HepG2 (cell line): ENCODE data around the gene CUL5. TPM values are rescaled to one million over a fixed set of nuclear protein-coding genes. Genes with fewer than 3 reads are reported as not detected.
"Not testable (repeated sequence)": the region's sequence is repeated elsewhere in the genome, so short reads cannot be mapped to it uniquely, and the experiment has no call there.

Source experiments
- ATAC-seq: fragments of 200-7000 bp; cut with Tn5 transposase; 3 replicates; pipeline ENCODE4 v1.9.1; 2020; ENCODE audit warnings: mild to moderate bottlenecking, moderate library complexity
- BruUV-seq: library from RNA; stranded (reverse); fragments of 400-500 nt; replicated peaks from 2 replicates; lab custom pipeline; 2021; lab: Mats Ljungman, UMichigan
- CTCF ChIA-PET: fragments of 300-600 bp; formaldehyde crosslinking; extraction: SDS; loops from one replicate; lab custom pipeline; 2021; ENCODE audit warnings: low total read pairs, inconsistent platforms, low intra/inter-chr PET ratio; lab: Yijun Ruan, JAX
- POLR2A ChIA-PET: fragments of 350-600 bp; sonication (Branson Sonifier 250); formaldehyde crosslinking; loops from one replicate; lab custom pipeline; 2020; ENCODE audit warnings: antibody characterized with exemption, inconsistent platforms; lab: Yijun Ruan, JAX
- DNase-seq: peaks from one replicate; pipeline ENCODE4 v3.0.0-alpha.2; 2015; ENCODE audit warnings: low spot score
- FAIRE-seq: peaks from 3 replicates; lab custom pipeline; 2011; peaks lifted over from hg19 to GRCh38; lab: Jason Lieb, UNC
- H2AFZ ChIP-seq: one replicate; pipeline ENCODE4 v1.6.1; 2011; ENCODE audit warnings: low read length, inconsistent platforms
- H3K27ac ChIP-seq: fragments of 300-600 bp; 3 replicates; pipeline ENCODE4 v1.8.0; 2011; ENCODE audit warnings: mixed run types, mild to moderate bottlenecking, mixed read lengths, low read length, inconsistent platforms; ENCODE audit not compliant: insufficient read depth; ENCODE audit errors: extremely low read length
- H3K27me3 ChIP-seq, 2 experiments: fragments of 200-600 bp in 1 of 2; 2 replicates in 1 of 2; 3 replicates in 1 of 2; pipeline versions ENCODE4 v1.6.0 to v1.8.0; 2011; ENCODE audit warnings: low read length in 2 of 2, mild to moderate bottlenecking in 2 of 2, moderate library complexity in 2 of 2, inconsistent platforms in 1 of 2; ENCODE audit not compliant: insufficient read depth in 2 of 2, control insufficient read depth in 1 of 2
- H3K36me3 ChIP-seq, 2 experiments: fragments of 200-600 bp in 1 of 2; replicated peaks in 1 of 2; 2 replicates in 1 of 2; 3 replicates in 1 of 2; pipeline versions ENCODE4 v1.5.1 to v1.8.0; 2011; ENCODE audit warnings: low read length in 2 of 2, inconsistent platforms in 1 of 2; ENCODE audit not compliant: insufficient read depth in 2 of 2, control insufficient read depth in 1 of 2
- H3K4me1 ChIP-seq: 2 replicates; pipeline ENCODE4 v1.5.1; 2012; ENCODE audit warnings: low read length, inconsistent platforms; ENCODE audit not compliant: insufficient read depth
- H3K4me2 ChIP-seq: 2 replicates; pipeline ENCODE4 v1.6.0; 2011; ENCODE audit warnings: low read depth, low read length, inconsistent platforms
- H3K4me3 ChIP-seq, 3 experiments: fragments of 200-600 bp in 1 of 3; sonication (generic), shearing (Covaris generic) in 1 of 3; replicated peaks in 1 of 3; 2 replicates each; pipeline ENCODE4 v1.5.1; 2011 to 2016; ENCODE audit warnings: low read length in 3 of 3, inconsistent platforms in 2 of 3, low read depth in 2 of 3, mild to moderate bottlenecking in 2 of 3, control low read depth in 1 of 3, mixed read lengths in 1 of 3; ENCODE audit not compliant: insufficient read depth in 1 of 3
- H3K79me2 ChIP-seq: one replicate; pipeline ENCODE4 v1.6.1; 2011; ENCODE audit warnings: low read length, inconsistent platforms; ENCODE audit not compliant: insufficient read depth
- H3K9ac ChIP-seq: 2 replicates; pipeline ENCODE4 v1.6.0; 2011; ENCODE audit warnings: mild to moderate bottlenecking, low read depth, low read length, inconsistent platforms; ENCODE audit not compliant: insufficient read depth
- H3K9me3 ChIP-seq: 2 replicates; pipeline ENCODE4 v1.5.1; 2012; ENCODE audit warnings: mild to moderate bottlenecking, low read length
- H4K20me1 ChIP-seq: 2 replicates; pipeline ENCODE4 v1.6.0; 2011; ENCODE audit warnings: inconsistent platforms, mild to moderate bottlenecking, low read length, moderate library complexity; ENCODE audit not compliant: insufficient read depth
- ZMYM2 ChIP-seq: sonication (generic); formaldehyde crosslinking; IDR thresholded peaks from 2 replicates; pipeline ENCODE4 v1.8.0; 2022; ENCODE audit warnings: mild to moderate bottlenecking, missing genetic modification reagents
- ZNF770 ChIP-seq: sonication (generic); formaldehyde crosslinking; IDR thresholded peaks from 2 replicates; pipeline ENCODE4 v1.5.0; 2020; ENCODE audit warnings: mild to moderate bottlenecking, missing genetic modification reagents
- WGBS: methylation state at CpG from one replicate; pipeline ENCODE4 v1.1.6; 2017; ENCODE audit warnings: low lambda C conversion rate; 5-methylcytosine and 5-hydroxymethylcytosine counted together
- in situ Hi-C: cut with HindIII; loops from 2 replicates; pipeline ENCODE4 v1.10.0; 2017; ENCODE audit warnings: low pct_unique_long_range_greater_than_20kb; ENCODE audit not compliant: extremely low pct_ligation_motif_present
- intact Hi-C: fragments of 100-400 bp; cut with micrococcal nuclease; formaldehyde crosslinking; loops from one replicate; pipeline ENCODE4 v1.10.0; 2022; ENCODE audit not compliant: unreplicated experiment
- polyA plus RNA-seq, 8 experiments: library from polyadenylated mRNA; depleted of rRNA in 3 of 8; stranded (reverse) in 7 of 8; unstranded in 1 of 8; fragments of >200 nt; fragmentation: Illumina TruSeq in 4 of 8; extraction: Trizol in 4 of 8; gene quantifications; 2 replicates each; pipeline versions ENCODE4 v1.2.1 to v1.2.3, GENCODE V29; 2011 to 2016; ENCODE audit warnings: low read depth in 4 of 8, missing spikeins in 1 of 8, mixed read lengths in 1 of 8; ENCODE audit not compliant: insufficient read depth in 1 of 8
- total RNA-seq, 5 experiments: library from RNA; depleted of rRNA; stranded (reverse); fragments of >200 nt; fragmentation: Illumina TruSeq; extraction: Trizol; gene quantifications; 2 replicates each; pipeline ENCODE4 v1.2.3, GENCODE V29; 2016; ENCODE audit warnings: low read depth in 1 of 5
- TF ChIP-seq, protein P1 (sequence below): sonication (generic); formaldehyde crosslinking; IDR thresholded peaks from 2 replicates; pipeline ENCODE4 v1.4.0; 2020; ENCODE audit warnings: mild to moderate bottlenecking, missing genetic modification reagents

Gene CUL5
- total and polyA plus RNA-seq, 2 of the 13 experiments (the other 11 are each of a cell fraction or from before 2014, with no cell fraction given), result 7.0 to 24.7 TPM

- TF ChIP-seq ZMYM2 (CRISPR knock-in tag), result 0 out of 2 replicates have a peak, but pooled peaks have one; percentile 25
- TF ChIP-seq, protein P1, sequence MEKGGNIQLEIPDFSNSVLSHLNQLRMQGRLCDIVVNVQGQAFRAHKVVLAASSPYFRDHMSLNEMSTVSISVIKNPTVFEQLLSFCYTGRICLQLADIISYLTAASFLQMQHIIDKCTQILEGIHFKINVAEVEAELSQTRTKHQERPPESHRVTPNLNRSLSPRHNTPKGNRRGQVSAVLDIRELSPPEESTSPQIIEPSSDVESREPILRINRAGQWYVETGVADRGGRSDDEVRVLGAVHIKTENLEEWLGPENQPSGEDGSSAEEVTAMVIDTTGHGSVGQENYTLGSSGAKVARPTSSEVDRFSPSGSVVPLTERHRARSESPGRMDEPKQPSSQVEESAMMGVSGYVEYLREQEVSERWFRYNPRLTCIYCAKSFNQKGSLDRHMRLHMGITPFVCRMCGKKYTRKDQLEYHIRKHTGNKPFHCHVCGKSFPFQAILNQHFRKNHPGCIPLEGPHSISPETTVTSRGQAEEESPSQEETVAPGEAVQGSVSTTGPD (CRISPR knock-in tag), result 0 out of 2 replicates have a peak, but pooled peaks have one; percentile 8
- peak; percentile 87 for TF ChIP-seq ZNF770 (CRISPR knock-in tag)
- H3K4me2 ChIP-seq, result peak overlapping the region; percentile 99
- intact Hi-C loops (loop anchor here (5.0 to 10.0 kb wide), 2 partner anchors 101 to 116 kb away; partner anchors contain the start of genes ATM, CUL5 and NPAT), in situ Hi-C loops (loop anchor here (10.0 kb wide), 1 partner anchor 534 kb away; no protein-coding TSS in a partner anchor)
- H4K20me1 ChIP-seq, POLR2A ChIA-PET, DNase-seq, H3K9me3 ChIP-seq, H2AFZ ChIP-seq, FAIRE-seq, H3K27me3 ChIP-seq, CTCF ChIA-PET, H3K36me3 ChIP-seq: not testable (repeated sequence)
- H3K4me1 ChIP-seq, result peaks cover 37% of the 10 kb centered on the region
- peak; percentile 6; the same call in 2 of the 3 replicates for ATAC-seq
- WGBS, result 46% methylated on average over 7 of the region's 7 CpGs
- peaks cover 25% of the 10 kb centered on the region for H3K79me2 ChIP-seq
- TSS peak; percentile 97 for BruUV-seq
- H3K4me3 ChIP-seq, result peak overlapping the region; percentile 37 to 85 (median 82); a peak in 5 of 6 replicates
- H3K9ac ChIP-seq, result peak overlapping the region; percentile 81; the same call in 1 of the 2 replicates
- H3K27ac ChIP-seq, result peak overlapping the region; percentile 63
These were observed 112.2 kb downstream of the CUL5 start for GRCh38 chr11:108120936-108121273.
